Subcutaneous abdominal adipose tissue (tissue), 5 donors: ENCODE data around the gene SHISA7.

Source experiments
- H3K27ac ChIP-seq: one replicate; pipeline ENCODE4 v1.7.0; 2013; ENCODE audit warnings: low read depth, mild to moderate bottlenecking, inconsistent platforms, low read length, moderate library complexity
- H3K27me3 ChIP-seq, 5 donors: one replicate each; pipeline ENCODE4 v1.7.0; 2013; ENCODE audit warnings: low read length in 5 of 5, inconsistent platforms in 1 of 5; ENCODE audit not compliant: control insufficient read depth in 5 of 5, insufficient read depth in 4 of 5
- H3K36me3 ChIP-seq, 5 donors: one replicate each; pipeline ENCODE4 v1.7.0; 2013; ENCODE audit warnings: low read length in 5 of 5; ENCODE audit not compliant: control insufficient read depth in 5 of 5, insufficient read depth in 5 of 5
- H3K4me1 ChIP-seq, 5 donors: one replicate each; pipeline ENCODE4 v1.7.0; 2013; ENCODE audit warnings: low read length in 5 of 5, mild to moderate bottlenecking in 3 of 5, moderate library complexity in 1 of 5; ENCODE audit not compliant: control insufficient read depth in 5 of 5, insufficient read depth in 5 of 5
- H3K4me3 ChIP-seq, 5 donors: one replicate each; pipeline ENCODE4 v1.7.0; 2013; ENCODE audit warnings: low read length in 5 of 5, low read depth in 1 of 5
- H3K9ac ChIP-seq, 5 donors: one replicate each; pipeline ENCODE4 v1.7.0; 2013; ENCODE audit warnings: low read length in 5 of 5, mild to moderate bottlenecking in 4 of 5, moderate library complexity in 3 of 5
- H3K9me3 ChIP-seq, 5 donors: one replicate each; pipeline ENCODE4 v1.7.0; 2013; ENCODE audit warnings: low read length in 5 of 5; ENCODE audit not compliant: control insufficient read depth in 5 of 5
- donor health status: healthy.
- donor health status: healthy.
- donor health status: healthy.
- donor health status: healthy.
- donor health status: healthy.

SHISA7 gene

DNA sequence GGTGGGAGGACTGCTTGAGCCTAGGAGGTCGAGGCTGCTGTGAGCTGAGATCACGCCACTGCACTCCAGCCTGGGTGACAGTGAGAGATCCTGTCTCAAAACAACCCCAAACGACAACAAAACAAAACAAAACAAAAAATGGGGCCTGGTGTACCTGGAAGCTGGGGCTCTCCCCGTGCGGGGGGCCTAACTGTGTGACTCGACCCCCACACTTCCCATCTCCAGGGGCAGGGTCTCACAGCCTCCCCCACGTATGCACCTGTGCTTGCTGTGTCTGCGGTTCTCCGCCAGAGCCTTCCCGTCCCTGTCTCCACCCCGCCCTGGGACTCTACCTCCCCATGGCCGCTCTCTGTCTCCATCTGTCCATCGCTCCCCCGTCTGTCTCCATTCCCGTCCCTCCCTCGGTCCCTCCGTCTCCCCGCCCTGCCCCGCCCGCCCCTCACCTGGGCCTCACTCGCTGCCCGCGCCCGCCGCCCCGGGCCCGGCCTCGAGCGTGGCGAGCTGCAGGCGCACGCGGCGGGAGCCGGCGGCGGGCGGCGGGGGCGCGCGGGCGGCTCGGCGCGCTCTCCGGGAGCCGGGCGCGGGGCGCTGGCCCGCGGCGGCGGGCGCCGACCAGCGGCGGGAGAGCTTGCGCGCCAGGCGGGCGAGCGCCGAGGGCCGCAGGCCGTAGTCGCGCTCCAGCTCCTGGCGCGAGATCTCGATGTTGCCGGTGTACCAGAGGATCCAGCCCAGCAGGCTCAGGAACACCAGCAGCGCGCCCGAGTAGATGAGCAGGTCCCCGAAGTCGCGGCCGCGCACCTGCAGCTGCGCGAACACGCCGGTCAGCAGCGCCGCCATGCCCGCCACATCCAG is 59.6 kb downstream of the SHISA7 start:
- peaks cover 0 to 17% (median 15%) of the 10 kb centered on the region in 5 donors for H3K36me3 ChIP-seq
- peaks cover 15 to 44% (median 42%) of the 10 kb centered on the region in 5 donors for H3K4me1 ChIP-seq
- H3K9me3 ChIP-seq, result no peaks in the 10 kb centered on the region
- H3K27me3 ChIP-seq, result peaks cover 0 to 3% (median 0%) of the 10 kb centered on the region in 5 donors
- H3K4me3 ChIP-seq, result peak overlapping the region; percentile 37 to 99 (median 64)
- H3K9ac ChIP-seq, result peak overlapping the region in 1 of 5 donors; percentile 88
- no peak overlapping the region for H3K27ac ChIP-seq

DNA sequence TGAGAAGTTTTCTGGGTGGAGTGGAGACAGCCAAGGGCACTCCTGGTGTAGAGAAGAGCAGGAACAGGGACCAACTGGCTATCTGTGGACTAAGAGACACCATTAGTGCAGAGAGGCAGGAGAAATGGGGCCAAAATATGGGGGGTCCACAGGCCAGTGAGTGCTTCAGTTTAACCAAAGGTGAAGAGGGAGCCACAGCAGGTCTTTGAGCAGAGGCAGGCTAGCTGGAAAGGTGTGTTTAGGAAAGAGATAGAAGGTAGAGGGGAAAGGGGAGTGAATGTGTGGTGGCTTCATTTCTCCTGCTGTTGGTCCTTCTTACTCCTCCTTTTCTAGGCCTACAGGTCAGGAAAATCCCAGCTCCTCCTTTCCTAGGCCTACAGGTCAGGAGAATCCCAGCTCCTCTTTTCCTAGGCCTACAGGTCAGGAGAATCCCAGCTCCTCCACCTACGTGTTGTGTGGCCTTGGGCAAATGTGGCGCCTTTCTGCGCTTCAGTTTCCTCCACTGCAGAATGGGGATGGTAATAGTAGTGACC is 60.5 kb downstream of the SHISA7 start:
- H3K36me3 ChIP-seq, result peaks cover 0 to 8% (median 6%) of the 10 kb centered on the region in 5 donors
- H3K4me3 ChIP-seq, result no peak overlapping the region
- H3K4me1 ChIP-seq, result peaks cover 12 to 37% (median 33%) of the 10 kb centered on the region in 5 donors
- no peaks in the 10 kb centered on the region for H3K9me3 ChIP-seq
- peaks cover 4 to 10% (median 5%) of the 10 kb centered on the region in 5 donors for H3K27me3 ChIP-seq
- H3K9ac ChIP-seq, result no peak overlapping the region
- no peak overlapping the region for H3K27ac ChIP-seq

DNA sequence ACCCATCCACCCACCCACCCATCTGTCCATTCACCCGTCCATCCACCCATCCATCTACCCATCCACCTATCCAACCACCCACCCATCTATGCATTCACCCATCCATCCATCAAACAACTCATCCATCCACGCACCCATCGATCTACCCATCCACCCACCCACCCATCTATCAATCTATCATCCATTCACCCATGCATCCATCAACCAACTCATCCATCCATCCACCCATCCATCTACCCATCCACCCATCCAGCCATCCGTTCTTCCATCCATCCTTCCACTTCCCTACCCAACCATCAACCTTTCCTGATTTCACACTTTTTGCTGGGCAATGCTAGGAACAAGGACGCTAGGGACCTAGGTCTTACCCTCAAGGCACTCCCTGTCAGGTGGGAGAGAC is 61.1 kb downstream of the SHISA7 start:
- no peak overlapping the region for H3K27ac ChIP-seq
- no peaks in the 10 kb centered on the region for H3K9me3 ChIP-seq
- peaks cover 0 to 2% (median under 1%) of the 10 kb centered on the region in 5 donors for H3K36me3 ChIP-seq
- peaks cover 7 to 34% (median 27%) of the 10 kb centered on the region in 5 donors for H3K4me1 ChIP-seq
- no peak overlapping the region for H3K4me3 ChIP-seq
- H3K9ac ChIP-seq, result no peak overlapping the region
- peaks cover 7 to 13% (median 9%) of the 10 kb centered on the region in 5 donors for H3K27me3 ChIP-seq

DNA sequence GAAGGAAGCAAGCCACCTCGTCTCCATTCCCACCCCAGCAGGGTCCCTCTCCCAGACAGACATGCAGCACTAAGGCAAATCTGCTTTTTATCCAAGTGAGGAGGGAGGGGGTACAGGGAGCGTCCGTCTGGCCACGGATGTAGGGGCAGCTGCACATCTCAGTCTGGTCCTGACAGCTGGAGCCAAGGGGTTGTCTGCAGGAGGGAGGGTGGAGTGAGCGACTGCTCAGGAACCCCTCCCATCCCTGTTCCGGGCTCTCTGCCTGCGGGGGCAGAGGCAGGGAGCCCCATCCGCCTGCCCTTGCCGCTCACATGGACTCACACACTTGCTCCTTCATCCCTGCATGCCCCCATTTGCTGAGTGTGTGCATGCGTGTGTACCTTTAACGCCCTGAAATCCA is 63.9 kb downstream of the SHISA7 start:
- H3K4me3 ChIP-seq, result no peak overlapping the region
- H3K9ac ChIP-seq, result no peak overlapping the region
- H3K4me1 ChIP-seq, result peaks cover 0 to 12% (median 6%) of the 10 kb centered on the region in 5 donors
- no peaks in the 10 kb centered on the region for H3K36me3 ChIP-seq
- peaks cover 17 to 38% (median 23%) of the 10 kb centered on the region in 5 donors for H3K27me3 ChIP-seq
- H3K27ac ChIP-seq, result no peak overlapping the region
- H3K9me3 ChIP-seq, result no peaks in the 10 kb centered on the region
